ENCODE measurements around the gene MRPL14. TPM values are rescaled to one million over a fixed set of nuclear protein-coding genes. Genes with fewer than 3 reads are reported as not detected.

The MRPL14 gene
- total RNA-seq, 3 donors from 2014 or later, result 41.0 to 57.2 (median 56.8) TPM

DNA sequence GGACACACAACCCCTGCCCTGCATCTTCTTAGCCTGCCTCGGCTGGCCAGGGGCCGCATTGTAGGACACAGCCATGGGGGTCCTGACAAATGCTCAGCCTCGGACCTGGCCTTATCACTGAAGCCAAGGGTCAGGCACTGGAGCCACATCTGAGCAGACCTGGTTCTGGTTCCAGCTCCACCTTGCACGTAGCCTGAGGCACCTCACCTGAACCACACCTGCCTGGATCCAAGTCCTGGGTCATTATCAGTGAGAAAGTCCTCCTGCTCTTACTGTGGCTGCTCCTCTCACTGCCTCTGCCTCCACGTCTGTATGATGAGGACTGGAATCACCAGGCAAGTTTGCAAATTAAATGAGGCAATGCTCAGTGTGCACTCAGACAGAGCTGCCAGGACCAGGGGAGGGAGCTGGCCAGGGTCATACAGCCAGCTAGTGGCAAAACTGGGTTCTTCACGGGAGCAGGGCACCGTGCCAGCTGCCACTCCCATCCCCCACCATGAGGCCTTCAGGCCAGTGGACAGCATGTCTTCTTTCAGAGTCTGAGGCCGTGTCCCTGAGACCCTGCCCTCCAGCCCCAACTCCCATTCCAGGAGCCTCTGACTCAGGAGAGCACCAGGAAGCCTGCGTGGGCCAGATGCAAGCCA lies 40.2 kb downstream of the MRPL14 start:
- TF ChIP-seq, protein P1, sequence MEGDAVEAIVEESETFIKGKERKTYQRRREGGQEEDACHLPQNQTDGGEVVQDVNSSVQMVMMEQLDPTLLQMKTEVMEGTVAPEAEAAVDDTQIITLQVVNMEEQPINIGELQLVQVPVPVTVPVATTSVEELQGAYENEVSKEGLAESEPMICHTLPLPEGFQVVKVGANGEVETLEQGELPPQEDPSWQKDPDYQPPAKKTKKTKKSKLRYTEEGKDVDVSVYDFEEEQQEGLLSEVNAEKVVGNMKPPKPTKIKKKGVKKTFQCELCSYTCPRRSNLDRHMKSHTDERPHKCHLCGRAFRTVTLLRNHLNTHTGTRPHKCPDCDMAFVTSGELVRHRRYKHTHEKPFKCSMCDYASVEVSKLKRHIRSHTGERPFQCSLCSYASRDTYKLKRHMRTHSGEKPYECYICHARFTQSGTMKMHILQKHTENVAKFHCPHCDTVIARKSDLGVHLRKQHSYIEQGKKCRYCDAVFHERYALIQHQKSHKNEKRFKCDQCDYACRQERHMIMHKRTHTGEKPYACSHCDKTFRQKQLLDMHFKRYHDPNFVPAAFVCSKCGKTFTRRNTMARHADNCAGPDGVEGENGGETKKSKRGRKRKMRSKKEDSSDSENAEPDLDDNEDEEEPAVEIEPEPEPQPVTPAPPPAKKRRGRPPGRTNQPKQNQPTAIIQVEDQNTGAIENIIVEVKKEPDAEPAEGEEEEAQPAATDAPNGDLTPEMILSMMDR (IDR thresholded peaks at IDR 0.05), result no peak
- Histone ChIP-seq H3K36me3 (ENCODE audit: low read depth) (no peaks in the 10 kb centered on the region), H3K9me3 (no peaks in the 10 kb centered on the region), H3K4me1 (ENCODE audit: low read depth) (no peaks in the 10 kb centered on the region), H3K4me3 (no peak overlapping the region)
- ATAC-seq (peak; percentile 39), DNase-seq (peak in 2 of 3 donors; percentile 38 to 51)
- intact Hi-C loops (cut with DNase I, micrococcal nuclease), result no loop called here

DNA sequence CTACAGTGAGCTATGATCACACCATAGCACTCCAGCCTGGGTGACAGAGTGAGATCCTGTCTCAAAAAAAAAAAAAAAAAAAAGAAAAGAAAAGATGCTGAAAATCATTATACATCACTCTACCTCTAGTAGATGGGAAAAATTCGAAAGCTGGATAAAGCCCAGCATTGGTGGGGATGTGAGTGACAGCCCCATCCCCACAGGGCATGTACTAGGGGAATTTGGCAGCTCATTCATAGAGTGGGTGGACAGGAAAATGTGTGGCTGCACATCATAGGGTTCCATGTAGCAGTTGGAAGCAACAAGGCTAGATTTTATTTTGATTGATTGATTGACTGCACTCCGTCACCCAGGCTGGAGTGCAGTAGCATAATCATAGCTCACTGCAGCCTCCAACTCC lies 42.0 kb downstream of the MRPL14 start:
- DNase-seq, result no peak
- intact Hi-C loops (cut with DNase I, micrococcal nuclease), result no loop called here
- no peaks in the 10 kb centered on the region for H3K4me1 ChIP-seq (ENCODE audit: low read depth)
- no peaks in the 10 kb centered on the region for H3K36me3 ChIP-seq (ENCODE audit: low read depth)
- no peaks in the 10 kb centered on the region for H3K9me3 ChIP-seq
- ATAC-seq, result no peak
- no peak overlapping the region for H3K4me3 ChIP-seq
- TF ChIP-seq, protein P1 (IDR thresholded peaks at IDR 0.05), result no peak

DNA sequence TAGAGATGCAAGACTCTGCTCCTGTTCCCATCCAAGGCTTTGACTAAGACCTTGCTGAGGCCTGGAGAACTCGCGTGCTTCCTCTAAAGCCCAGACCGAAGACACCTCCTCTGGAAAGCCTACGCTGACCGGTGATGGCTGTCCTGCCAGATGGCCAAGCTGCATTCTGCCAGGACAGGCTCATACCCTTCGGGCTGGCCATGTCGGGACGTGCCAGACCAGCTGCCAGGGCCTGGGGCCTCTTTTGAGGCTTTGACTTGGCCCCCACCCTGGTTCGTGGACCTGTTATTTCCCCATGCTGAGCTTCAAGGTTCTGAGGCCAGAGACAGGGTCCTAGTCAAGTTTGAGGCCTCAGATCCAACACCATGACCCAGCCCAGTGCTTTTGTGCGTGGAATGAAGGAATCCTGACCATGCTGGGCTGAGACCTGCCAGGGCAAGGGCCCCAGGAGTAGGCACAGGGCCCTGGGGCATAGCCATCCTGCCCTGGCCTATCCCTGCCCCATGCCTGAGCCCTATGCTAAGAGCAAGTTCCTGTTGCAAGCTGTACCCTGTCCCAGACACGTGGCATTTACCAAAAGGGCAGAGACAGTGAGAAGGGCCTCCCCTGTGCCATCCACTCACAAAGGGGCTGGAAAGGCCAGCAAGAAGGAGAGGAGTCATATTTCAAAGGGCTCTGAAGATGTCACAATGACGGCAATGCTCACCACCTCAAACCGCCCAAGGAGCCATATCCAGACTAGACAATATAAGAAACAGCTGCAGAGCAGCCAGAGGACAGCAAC lies 42.8 kb downstream of the MRPL14 start:
- TF ChIP-seq, protein P1 (IDR thresholded peaks at IDR 0.05), result no peak
- DNase-seq (peak in 1 of 3 donors; percentile 16), ATAC-seq (no peak)
- intact Hi-C loops (cut with DNase I, micrococcal nuclease), result no loop called here
- Histone ChIP-seq H3K4me1 (ENCODE audit: low read depth) (no peaks in the 10 kb centered on the region), H3K4me3 (no peak overlapping the region), H3K9me3 (no peaks in the 10 kb centered on the region), H3K36me3 (ENCODE audit: low read depth) (no peaks in the 10 kb centered on the region)

DNA sequence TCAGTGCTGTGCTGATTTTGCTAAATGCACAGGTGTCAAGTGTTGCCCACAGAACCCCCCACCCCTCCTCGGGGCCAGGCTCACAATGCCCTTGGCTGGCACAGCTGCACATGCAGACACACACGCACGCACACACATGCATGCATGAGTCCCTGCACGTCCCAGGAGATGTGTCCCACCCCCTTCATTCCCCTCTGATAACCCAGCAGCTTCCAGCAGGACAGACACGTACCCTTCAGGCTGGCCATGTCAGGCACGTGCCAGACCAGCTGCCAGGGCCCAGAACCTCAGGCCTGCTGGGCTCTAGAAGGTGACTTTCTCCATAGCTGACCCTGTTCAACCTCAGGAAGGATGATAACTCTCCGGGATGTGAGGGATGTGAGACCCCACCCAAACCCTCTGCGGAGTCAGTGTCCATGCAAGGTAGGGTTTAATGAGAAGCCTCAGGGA lies 44.4 kb downstream of the MRPL14 start:
- DNase-seq (no peak), ATAC-seq (no peak)
- Histone ChIP-seq H3K4me1 (ENCODE audit: low read depth) (peaks cover 3% of the 10 kb centered on the region), H3K4me3 (no peak overlapping the region), H3K36me3 (ENCODE audit: low read depth) (no peaks in the 10 kb centered on the region), H3K9me3 (no peaks in the 10 kb centered on the region)
- TF ChIP-seq, protein P1 (IDR thresholded peaks at IDR 0.05), result no peak
- intact Hi-C loops (cut with DNase I, micrococcal nuclease), result no loop called here

DNA sequence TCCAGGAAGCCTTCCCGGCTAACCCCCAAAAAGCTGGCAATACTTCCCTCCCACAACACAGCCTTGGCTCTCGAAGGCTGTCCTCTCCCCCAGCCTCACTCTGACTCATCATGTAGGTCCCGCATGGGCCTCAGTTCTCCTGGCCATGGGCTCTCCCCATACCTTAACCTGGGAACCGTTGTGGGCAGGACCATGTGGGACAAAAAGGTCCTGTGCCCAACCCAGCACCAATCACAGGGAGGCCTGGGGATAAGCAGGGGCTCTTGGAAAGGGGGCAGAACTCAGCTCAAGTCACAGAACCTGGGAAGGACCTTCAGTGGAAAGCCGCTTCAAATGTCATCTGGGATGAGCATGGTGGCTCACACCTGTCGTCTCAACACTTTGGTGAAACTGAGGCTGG lies 45.5 kb downstream of the MRPL14 start:
- Histone ChIP-seq H3K4me1 (ENCODE audit: low read depth) (peaks cover 9% of the 10 kb centered on the region), H3K36me3 (ENCODE audit: low read depth) (no peaks in the 10 kb centered on the region), H3K4me3 (no peak overlapping the region), H3K9me3 (no peaks in the 10 kb centered on the region)
- ATAC-seq, result no peak
- intact Hi-C loops (cut with DNase I, micrococcal nuclease), result no loop called here
- TF ChIP-seq, protein P1 (IDR thresholded peaks at IDR 0.05), result no peak
- DNase-seq, result no peak

Data from mucosa of descending colon (tissue), 3 donors.